ENCODE data around the gene CR1. TPM values are rescaled to one million over a fixed set of nuclear protein-coding genes. Genes with fewer than 3 reads are reported as not detected.

CR1 gene
- total and polyA plus RNA-seq, 2 of the 8 experiments (the other 6 are each of a cell fraction or from before 2014, with no cell fraction given): 0.15 to 0.22 TPM

DNA sequence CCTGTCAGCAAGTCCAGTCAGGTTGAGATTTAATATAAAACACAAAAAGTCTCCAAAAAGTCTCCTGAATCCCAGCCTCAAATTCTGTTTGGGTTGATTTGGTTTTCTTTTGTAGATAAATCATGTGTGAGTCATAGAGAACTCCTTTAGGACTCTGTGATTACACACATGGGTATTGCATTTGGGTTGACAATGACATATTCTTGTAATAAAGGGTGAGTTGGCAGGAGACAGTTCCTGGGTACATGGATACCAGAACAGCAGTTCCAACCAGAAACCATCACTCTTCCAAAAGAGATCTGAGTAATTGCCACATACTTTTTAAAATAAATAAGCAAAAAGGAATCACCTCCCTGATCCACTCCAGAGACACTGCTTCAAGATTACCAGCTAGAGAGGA, 32.9 kb upstream of the CR1 start:
- Histone ChIP-seq H3K4ac (replicated peaks; ENCODE audit: insufficient read length, low read depth, low read length) (no peak overlapping the region), H3K56ac (replicated peaks; ENCODE audit: insufficient read length, low read depth, low read length) (no peak overlapping the region), H3K14ac (ENCODE audit: insufficient read length) (no peak overlapping the region), H3K4me2 (ENCODE audit: insufficient read depth in 1 of 2, low read depth in 2 of 2, low read length in 2 of 2) (no peak overlapping the region), H3K36me3 (ENCODE audit: control insufficient read depth in 2 of 4, insufficient read depth in 4 of 4, low read length in 3 of 4) (no peaks in the 10 kb centered on the region), H2BK20ac (ENCODE audit: low read length) (no peak overlapping the region), H3K4me1 (replicated peaks in 1 of 4; ENCODE audit: control insufficient read depth in 3 of 4, insufficient read depth in 4 of 4, low read length in 3 of 4) (no peaks in the 10 kb centered on the region), H3K4me3 (ENCODE audit: extremely low read depth in 1 of 4, insufficient read depth in 2 of 4, low read depth in 3 of 4, low read length in 4 of 4) (no peak overlapping the region), H4K5ac (ENCODE audit: insufficient read length, low read depth, low read length) (no peak overlapping the region), H3K9ac (replicated peaks in 1 of 4; ENCODE audit: extremely low read depth in 1 of 4, low read depth in 3 of 4, low read length in 3 of 4) (no peak overlapping the region), H3K23me2 (ENCODE audit: low read depth, low read length) (no peaks in the 10 kb centered on the region), H3K23ac (ENCODE audit: insufficient read length) (no peak overlapping the region), H3K79me1 (ENCODE audit: low read depth, low read length) (no peaks in the 10 kb centered on the region), H4K20me1 (replicated peaks in 1 of 2; ENCODE audit: control insufficient read depth in 1 of 2, insufficient read depth in 2 of 2, low read length in 2 of 2) (no peaks in the 10 kb centered on the region), H4K91ac (replicated peaks; ENCODE audit: insufficient read length, low read length) (no peak overlapping the region), H2BK12ac (ENCODE audit: low read depth, low read length) (no peak overlapping the region), H3K18ac (ENCODE audit: extremely low read depth, low read length) (no peak overlapping the region), H3K27me3 (replicated peaks in 1 of 4; ENCODE audit: control insufficient read depth in 3 of 4, extremely low read depth in 1 of 4, insufficient read depth in 3 of 4, low read length in 3 of 4) (no peaks in the 10 kb centered on the region), H2AFZ (ENCODE audit: low read length) (no peak overlapping the region), H2BK120ac (replicated peaks; ENCODE audit: low read depth, low read length) (no peak overlapping the region), H2BK5ac (ENCODE audit: low read depth, low read length) (no peak overlapping the region), H4K8ac (ENCODE audit: extremely low read depth, insufficient read depth, low read length) (no peak overlapping the region), H2BK15ac (ENCODE audit: low read length) (no peak overlapping the region), H3K79me2 (ENCODE audit: control insufficient read depth in 1 of 2, insufficient read depth in 2 of 2, low read length in 2 of 2) (no peaks in the 10 kb centered on the region), H3K27ac (ENCODE audit: low read depth, low read length) (no peak overlapping the region), H2AK5ac (ENCODE audit: low read depth, low read length) (no peak overlapping the region), H3K9me3 (ENCODE audit: insufficient read depth in 2 of 2, low read depth in 1 of 2, low read length in 1 of 2) (no peaks in the 10 kb centered on the region)
- no peak for DNase-seq (ENCODE audit: low read depth in 1 of 2, low spot score in 2 of 2)
- POLR2A ChIA-PET (ENCODE audit: partially characterized antibody): interaction anchor here (1.0 kb wide), 1 partner anchor 8 kb away, joined by 4 read pairs; no protein-coding TSS in a partner anchor
- CTCF ChIA-PET (ENCODE audit: partially characterized antibody): interaction anchor here (0.6 to 1.1 kb wide), 2 partner anchors 9 to 37 kb away, joined by 3 to 4 read pairs; partner anchors contain the start of gene CR2
- FAIRE-seq: no peak
- TF ChIP-seq TCF12 (IDR thresholded peaks at IDR 0.05; ENCODE audit: low read depth, low read length): no peak
- TF ChIP-seq SIRT6 (IDR thresholded peaks at IDR 0.05; ENCODE audit: low read length): no peak
- no peak for TF ChIP-seq BCL11A (IDR thresholded peaks at IDR 0.05; ENCODE audit: low read depth in 2 of 2, low read length in 2 of 2)
- TF ChIP-seq TEAD4 (IDR thresholded peaks at IDR 0.05; ENCODE audit: low read depth, low read length): no peak
- no peak for TF ChIP-seq SIN3A (conservative IDR thresholded peaks at IDR 0.05 in 1 of 2, IDR thresholded peaks at IDR 0.05 in 1 of 2; ENCODE audit: low read depth in 1 of 2, low read length in 2 of 2)
- no peak for TF ChIP-seq SP4 (IDR thresholded peaks at IDR 0.05; ENCODE audit: low read length)
- TF ChIP-seq RAD21 (IDR thresholded peaks at IDR 0.05 in 1 of 2, conservative IDR thresholded peaks at IDR 0.05 in 1 of 2; ENCODE audit: low read depth in 2 of 2, low read length in 2 of 2): no peak
- no peak for TF ChIP-seq KDM1A (IDR thresholded peaks at IDR 0.05; ENCODE audit: borderline replicate concordance, low read length)
- no peak for TF ChIP-seq CBX5 (IDR thresholded peaks at IDR 0.05; ENCODE audit: low read depth, low read length)
- no peak for TF ChIP-seq SAP30 (IDR thresholded peaks at IDR 0.05; ENCODE audit: insufficient read depth, insufficient replicate concordance, low read length)
